Skeletal muscle satellite cell (primary cell): Measurements from ENCODE around the gene HIC1.

ENCODE experiments used
- H3K27me3 ChIP-seq: 2 replicates; pipeline ENCODE4 v1.7.0; 2013; ENCODE audit warnings: low read length; ENCODE audit not compliant: control insufficient read depth, insufficient read depth
- H3K36me3 ChIP-seq: 2 replicates; pipeline ENCODE4 v1.7.0; 2013; ENCODE audit warnings: mild to moderate bottlenecking, control low read depth, low read length; ENCODE audit not compliant: insufficient read depth
- H3K4me1 ChIP-seq: 2 replicates; pipeline ENCODE4 v1.7.0; 2013; ENCODE audit warnings: low read length; ENCODE audit not compliant: control insufficient read depth, insufficient read depth
- H3K4me2 ChIP-seq: 2 replicates; pipeline ENCODE4 v1.7.0; 2013; ENCODE audit warnings: mild to moderate bottlenecking, low read length
- H3K4me3 ChIP-seq: 2 replicates; pipeline ENCODE4 v1.7.0; 2013; ENCODE audit warnings: low read length
- H3K9ac ChIP-seq: 2 replicates; pipeline ENCODE4 v1.7.0; 2013; ENCODE audit warnings: mild to moderate bottlenecking, low read depth, low read length, moderate library complexity
- H3K9me3 ChIP-seq: replicated peaks from 2 replicates; pipeline ENCODE4 v1.7.0; 2013; ENCODE audit warnings: mild to moderate bottlenecking, control low read depth, low read length

The HIC1 gene

GRCh38 chr17:2017274-2017941 lies 37.5 kb upstream of the HIC1 start:
- Histone ChIP-seq H3K9me3 (no peaks in the 10 kb centered on the region), H3K4me3 (no peak overlapping the region), H3K4me2 (no peak overlapping the region), H3K27me3 (peaks cover 61% of the 10 kb centered on the region), H3K4me1 (peaks cover 3% of the 10 kb centered on the region), H3K9ac (no peak overlapping the region), H3K36me3 (no peaks in the 10 kb centered on the region)

DNA sequence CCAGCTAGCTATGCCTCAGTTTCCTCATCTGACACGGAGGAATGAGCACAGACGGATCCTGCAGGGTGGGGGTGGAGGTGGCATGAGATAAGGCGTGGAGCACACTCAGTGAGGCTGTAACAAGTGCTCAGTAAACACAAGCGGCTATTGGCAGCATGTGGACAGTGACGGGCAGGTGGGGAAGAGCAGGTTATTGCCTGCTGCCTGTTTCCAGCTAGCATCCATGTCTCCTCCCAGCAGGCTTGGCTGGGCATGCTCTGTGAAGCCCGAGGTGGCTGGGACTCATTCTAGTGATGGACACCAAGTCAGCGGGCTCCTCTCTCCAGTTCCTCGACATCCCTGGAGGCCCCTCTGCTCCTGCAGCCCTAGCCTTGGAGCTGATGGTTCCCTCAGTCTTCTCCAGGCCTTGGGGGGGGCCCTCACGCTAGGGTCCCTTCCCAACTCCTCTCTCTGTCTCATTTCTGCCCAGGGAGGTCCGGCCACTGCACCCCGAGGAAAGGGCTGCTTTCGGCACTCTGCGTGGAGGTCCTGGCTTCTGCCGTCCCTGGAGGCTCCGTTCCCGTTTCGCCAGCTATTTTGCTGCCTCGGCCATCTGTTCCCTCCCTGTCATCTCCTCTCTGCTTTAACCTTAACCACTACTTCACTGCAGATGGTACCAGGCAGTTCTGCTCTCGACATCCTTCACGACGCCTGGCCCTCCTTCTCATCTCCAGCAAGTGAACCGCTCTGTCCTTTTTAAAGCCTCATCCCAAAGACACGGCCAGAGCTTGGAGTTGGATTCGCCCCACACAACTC lies 36.0 kb upstream of the HIC1 start:
- H3K27me3 ChIP-seq, result peaks cover 75% of the 10 kb centered on the region
- H3K9ac ChIP-seq, result no peak overlapping the region
- H3K4me1 ChIP-seq, result peaks cover 4% of the 10 kb centered on the region
- H3K4me3 ChIP-seq, result no peak overlapping the region
- no peaks in the 10 kb centered on the region for H3K36me3 ChIP-seq
- H3K4me2 ChIP-seq, result no peak overlapping the region
- no peaks in the 10 kb centered on the region for H3K9me3 ChIP-seq

- Histone ChIP-seq H3K36me3 (no peaks in the 10 kb centered on the region), H3K4me2 (no peak overlapping the region), H3K27me3 (peaks cover 83% of the 10 kb centered on the region), H3K4me3 (no peak overlapping the region), H3K9me3 (no peaks in the 10 kb centered on the region), H3K4me1 (peaks cover 10% of the 10 kb centered on the region), H3K9ac (no peak overlapping the region)
Observed at GRCh38 chr17:2019723-2020122, 35.2 kb upstream of the HIC1 start.

GRCh38 chr17:2020721-2021120 lies 34.2 kb upstream of the HIC1 start:
- Histone ChIP-seq H3K27me3 (peaks cover 84% of the 10 kb centered on the region), H3K4me3 (no peak overlapping the region), H3K9ac (no peak overlapping the region), H3K36me3 (no peaks in the 10 kb centered on the region), H3K4me1 (peaks cover 16% of the 10 kb centered on the region), H3K9me3 (no peaks in the 10 kb centered on the region), H3K4me2 (no peak overlapping the region)

DNA sequence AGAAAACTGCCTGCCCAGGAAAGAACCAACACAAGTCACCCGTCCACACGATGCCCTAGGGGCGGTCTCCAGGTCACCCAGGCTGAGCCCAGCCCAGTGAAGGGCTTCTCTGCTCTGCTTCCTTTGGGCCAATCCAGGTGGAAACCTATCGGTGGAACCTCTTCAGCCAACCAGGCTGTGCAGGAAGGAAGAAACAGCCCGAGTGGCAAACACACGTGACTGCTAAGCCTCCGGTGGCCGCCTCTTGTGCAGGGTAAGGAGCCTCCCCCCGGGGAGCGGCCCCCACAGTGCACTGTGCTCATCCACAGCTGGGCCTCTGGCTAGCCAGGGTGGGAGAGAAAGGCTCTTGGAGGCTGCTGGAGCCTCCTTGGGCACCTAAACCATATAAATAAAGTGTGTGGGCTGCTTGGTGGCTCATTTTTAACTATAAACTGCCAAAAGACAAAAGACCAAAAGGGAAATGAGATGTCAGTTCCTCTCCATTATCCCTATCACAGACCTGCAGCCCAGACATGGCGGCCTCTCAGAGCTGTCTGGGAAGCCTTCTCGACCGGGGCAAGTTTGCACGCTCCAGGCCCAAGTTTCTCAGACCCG lies 32.2 kb upstream of the HIC1 start:
- H3K9ac ChIP-seq, result no peak overlapping the region
- H3K9me3 ChIP-seq, result no peaks in the 10 kb centered on the region
- peaks cover 73% of the 10 kb centered on the region for H3K27me3 ChIP-seq
- H3K4me2 ChIP-seq, result no peak overlapping the region
- peaks cover 18% of the 10 kb centered on the region for H3K4me1 ChIP-seq
- H3K4me3 ChIP-seq, result no peak overlapping the region
- H3K36me3 ChIP-seq, result no peaks in the 10 kb centered on the region

GRCh38 chr17:2023256-2023655 lies 31.6 kb upstream of the HIC1 start:
- H3K27me3 ChIP-seq, result peaks cover 68% of the 10 kb centered on the region
- no peak overlapping the region for H3K4me3 ChIP-seq
- H3K9ac ChIP-seq, result no peak overlapping the region
- H3K4me1 ChIP-seq, result peaks cover 18% of the 10 kb centered on the region
- no peak overlapping the region for H3K4me2 ChIP-seq
- no peaks in the 10 kb centered on the region for H3K36me3 ChIP-seq
- H3K9me3 ChIP-seq, result no peaks in the 10 kb centered on the region

DNA sequence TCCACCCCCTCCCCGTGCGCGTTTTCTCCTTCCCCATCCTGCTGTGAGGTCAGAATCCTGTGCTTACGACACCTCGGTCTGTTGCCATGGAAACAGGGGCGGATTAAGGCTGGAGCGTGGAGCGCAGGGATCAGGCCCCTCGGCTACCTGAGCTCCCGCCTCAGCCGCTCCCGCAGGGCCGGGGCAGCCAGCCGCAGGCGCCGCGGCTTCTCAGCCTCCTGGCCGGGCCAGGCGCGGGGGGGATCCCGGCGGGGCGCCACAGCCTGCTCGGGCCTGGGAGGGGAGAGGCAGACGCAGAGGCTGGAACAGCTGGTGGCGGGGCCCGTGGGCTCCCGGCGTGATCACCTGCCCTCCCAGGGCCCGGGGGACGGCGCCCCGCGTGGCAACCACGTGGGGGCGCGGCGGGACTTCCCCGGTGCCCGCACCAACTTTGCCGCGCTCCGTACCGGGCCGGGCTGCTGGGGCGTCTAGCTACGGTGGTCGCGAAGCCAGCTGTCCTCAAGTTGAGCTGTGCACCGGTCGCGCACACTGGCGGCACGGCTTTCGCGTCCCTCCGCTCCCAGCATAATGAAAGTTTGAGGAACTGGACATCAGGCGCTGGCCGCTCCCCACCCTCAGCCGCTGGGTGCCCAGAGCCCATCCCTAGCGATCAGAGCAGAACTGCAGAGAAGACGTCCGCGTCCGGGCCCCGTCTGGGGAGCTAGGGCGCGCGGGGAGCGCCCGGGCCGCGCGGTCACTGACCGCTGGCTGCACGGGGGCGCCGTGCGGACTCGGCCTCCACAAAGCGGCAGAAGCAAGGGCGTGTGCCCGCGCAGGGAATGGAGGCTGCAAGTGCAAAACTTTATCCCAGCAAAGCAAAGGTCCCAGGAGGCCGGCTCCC lies 31.0 kb upstream of the HIC1 start:
- Histone ChIP-seq H3K9ac (no peak overlapping the region), H3K9me3 (no peaks in the 10 kb centered on the region), H3K27me3 (peaks cover 61% of the 10 kb centered on the region), H3K36me3 (no peaks in the 10 kb centered on the region), H3K4me2 (peak overlapping the region; percentile 84), H3K4me3 (peak overlapping the region; percentile 64), H3K4me1 (peaks cover 18% of the 10 kb centered on the region)

DNA sequence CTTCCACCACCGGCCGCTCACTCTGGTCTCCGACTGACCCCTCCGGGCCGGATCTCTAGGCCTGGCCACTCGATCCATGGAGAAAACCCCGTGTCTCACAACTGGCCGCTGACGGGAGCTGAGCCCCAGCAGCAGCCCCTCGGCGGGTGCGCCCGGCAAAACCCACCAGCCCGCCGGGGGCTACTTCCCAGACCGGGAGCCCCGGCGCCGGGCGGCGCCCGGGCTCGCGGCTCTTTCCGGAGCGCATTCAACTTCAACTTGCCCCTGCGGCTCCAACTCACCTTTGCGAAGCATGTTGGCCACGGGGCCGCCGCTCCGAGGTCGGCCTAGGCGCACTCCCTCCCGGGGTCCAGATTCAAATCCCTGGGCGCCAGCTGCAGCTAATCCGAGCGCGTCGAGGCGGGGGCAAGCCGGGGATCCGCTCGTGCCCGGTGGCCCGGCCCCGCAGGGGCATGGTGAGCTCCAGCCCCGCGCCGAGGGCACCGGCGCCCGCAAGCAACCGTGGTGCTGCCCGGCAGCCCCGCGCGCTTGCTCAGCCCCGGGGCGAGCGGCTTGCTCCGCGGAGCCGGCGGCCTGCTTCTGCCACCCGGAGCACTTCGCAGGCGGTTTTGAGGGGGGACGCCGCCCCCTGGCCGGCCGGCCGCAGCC lies 30.2 kb upstream of the HIC1 start:
- H3K36me3 ChIP-seq, result no peaks in the 10 kb centered on the region
- H3K9me3 ChIP-seq, result no peaks in the 10 kb centered on the region
- peak overlapping the region; percentile 64 for H3K4me3 ChIP-seq
- H3K4me1 ChIP-seq, result peaks cover 20% of the 10 kb centered on the region
- H3K27me3 ChIP-seq, result peaks cover 54% of the 10 kb centered on the region
- no peak overlapping the region for H3K9ac ChIP-seq
- peak overlapping the region; percentile 84 for H3K4me2 ChIP-seq

DNA sequence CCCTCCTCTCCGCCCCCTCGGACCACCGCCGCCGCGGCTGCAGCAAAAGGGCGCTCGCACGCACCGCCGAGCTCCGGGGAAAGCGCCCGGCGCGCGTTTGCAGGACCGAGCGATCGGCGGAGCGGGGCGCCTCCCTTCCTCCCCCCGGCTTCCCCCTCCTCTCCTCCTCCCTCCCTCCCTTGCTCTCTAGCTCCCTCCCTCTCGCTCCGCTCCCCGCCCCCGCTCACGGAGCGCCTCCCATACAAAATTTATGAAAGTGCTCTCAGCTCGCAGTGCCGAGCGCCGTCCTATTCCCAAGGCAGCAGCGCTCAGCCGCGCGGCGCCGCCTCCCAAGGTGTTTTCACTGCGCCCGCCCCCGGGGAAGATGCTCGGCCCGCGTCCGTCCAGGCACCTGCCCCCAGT lies 29.7 kb upstream of the HIC1 start, which contains the start of gene RTN4RL1:
RTN4RL1 (minus strand) TSS at position 115 of the 402 bp plus-strand sequence. CDS start 469 bp downstream, outside the sequence.
- Histone ChIP-seq H3K4me2 (peak within 1 kb of the TSS; percentile 84), H3K4me1 (peaks cover 21% of the 10 kb centered on the region), H3K36me3 (no peaks in the 10 kb centered on the region), H3K9ac (peak within 1 kb of the TSS; percentile 6), H3K4me3 (peak within 1 kb of the TSS; percentile 64), H3K9me3 (no peaks in the 10 kb centered on the region), H3K27me3 (peaks cover 48% of the 10 kb centered on the region)

- Histone ChIP-seq H3K4me2 (peak overlapping the region; percentile 84), H3K4me3 (peak overlapping the region; percentile 64), H3K27me3 (peaks cover 43% of the 10 kb centered on the region), H3K36me3 (no peaks in the 10 kb centered on the region), H3K4me1 (peaks cover 23% of the 10 kb centered on the region), H3K9me3 (no peaks in the 10 kb centered on the region), H3K9ac (peak overlapping the region; percentile 6)
Observed at GRCh38 chr17:2025622-2026309, 29.1 kb upstream of the HIC1 start.
